NCI-H526 (cell line): ENCODE measurements around the gene SLC35F3.

ENCODE experiments used
- DNase-seq, 2 experiments: peaks; one replicate each; lab custom pipeline; 2025; lab: John Stamatoyannopoulos, UW

SLC35F3 gene

GRCh38 chr1:233972951-233973635 lies 68.6 kb downstream of the SLC35F3 start:
- no peak for DNase-seq

GRCh38 chr1:233975486-233975885 lies 71.0 kb downstream of the SLC35F3 start:
- no peak for DNase-seq

GRCh38 chr1:233981042-233981675 lies 76.7 kb downstream of the SLC35F3 start:
- no peak for DNase-seq

GRCh38 chr1:233982827-233983518 lies 78.5 kb downstream of the SLC35F3 start:
- no peak for DNase-seq

- no peak for DNase-seq
These were observed 79.3 kb downstream of the SLC35F3 start for GRCh38 chr1:233983811-233984210.

GRCh38 chr1:233988963-233989696 lies 84.7 kb downstream of the SLC35F3 start:
- no peak for DNase-seq

GRCh38 chr1:233990486-233990885 lies 86.0 kb downstream of the SLC35F3 start:
- DNase-seq, result no peak

- no peak for DNase-seq
These were observed 89.2 kb downstream of the SLC35F3 start for GRCh38 chr1:233993651-233994050.

GRCh38 chr1:233994112-233994511 lies 89.6 kb downstream of the SLC35F3 start:
- no peak for DNase-seq

GRCh38 chr1:233998456-233998855 lies 94.0 kb downstream of the SLC35F3 start:
- no peak for DNase-seq

GRCh38 chr1:233998891-233999290 lies 94.4 kb downstream of the SLC35F3 start:
- DNase-seq, result peak; percentile 70 to 77

GRCh38 chr1:234000557-234001041 lies 96.1 kb downstream of the SLC35F3 start:
- DNase-seq, result no peak

- no peak for DNase-seq
These were observed 97.3 kb downstream of the SLC35F3 start for GRCh38 chr1:234001817-234002216.

GRCh38 chr1:234004591-234004990 lies 100.1 kb downstream of the SLC35F3 start:
- no peak for DNase-seq

GRCh38 chr1:234007684-234008083 lies 103.2 kb downstream of the SLC35F3 start:
- DNase-seq, result no peak

- DNase-seq, result no peak
These were observed 104.1 kb downstream of the SLC35F3 start for GRCh38 chr1:234008591-234008990.

GRCh38 chr1:234009668-234010067 lies 105.2 kb downstream of the SLC35F3 start:
- no peak for DNase-seq

GRCh38 chr1:234014208-234014607 lies 109.7 kb downstream of the SLC35F3 start:
- no peak for DNase-seq

- DNase-seq, result no peak
These were observed 114.3 kb downstream of the SLC35F3 start for GRCh38 chr1:234018816-234019215.

- no peak for DNase-seq
These were observed 114.9 kb downstream of the SLC35F3 start for GRCh38 chr1:234019387-234019786.

GRCh38 chr1:234022302-234022701 lies 117.8 kb downstream of the SLC35F3 start:
- DNase-seq, result no peak

- DNase-seq, result no peak
These were observed 135.1 kb downstream of the SLC35F3 start for GRCh38 chr1:234039603-234040002.
